Omental fat pad (tissue), 4 donors: ENCODE data around the gene AP3B1. TPM values are rescaled to one million over a fixed set of nuclear protein-coding genes. Genes with fewer than 3 reads are reported as not detected.

Experiments
- ATAC-seq: fragments of 150-250 bp; one replicate; pipeline ENCODE4 v1.9.1; 2016; ENCODE audit warnings: mild to moderate bottlenecking, moderate library complexity; ENCODE audit not compliant: low FRiP score
- DNase-seq: peaks from one replicate; pipeline ENCODE4 v3.0.0-alpha.2; 2019; ENCODE audit warnings: low spot score
- total RNA-seq, 4 donors: library from RNA; depleted of rRNA; stranded (reverse); fragments of >200 nt; gene quantifications; one replicate each; pipeline ENCODE4 v1.1.0, GENCODE V29; 2016
- TF ChIP-seq, protein P1 (sequence below), 3 donors: fragments of 450-650 bp; IDR thresholded peaks; one replicate each; pipeline ENCODE4 v1.5.1; 2016 to 2017; ENCODE audit warnings: antibody characterized with exemption in 3 of 3, mild to moderate bottlenecking in 3 of 3, moderate library complexity in 2 of 3

The AP3B1 gene
- total RNA-seq, 4 donors from 2014 or later, result 31.1 to 47.3 (median 41.7) TPM

DNA sequence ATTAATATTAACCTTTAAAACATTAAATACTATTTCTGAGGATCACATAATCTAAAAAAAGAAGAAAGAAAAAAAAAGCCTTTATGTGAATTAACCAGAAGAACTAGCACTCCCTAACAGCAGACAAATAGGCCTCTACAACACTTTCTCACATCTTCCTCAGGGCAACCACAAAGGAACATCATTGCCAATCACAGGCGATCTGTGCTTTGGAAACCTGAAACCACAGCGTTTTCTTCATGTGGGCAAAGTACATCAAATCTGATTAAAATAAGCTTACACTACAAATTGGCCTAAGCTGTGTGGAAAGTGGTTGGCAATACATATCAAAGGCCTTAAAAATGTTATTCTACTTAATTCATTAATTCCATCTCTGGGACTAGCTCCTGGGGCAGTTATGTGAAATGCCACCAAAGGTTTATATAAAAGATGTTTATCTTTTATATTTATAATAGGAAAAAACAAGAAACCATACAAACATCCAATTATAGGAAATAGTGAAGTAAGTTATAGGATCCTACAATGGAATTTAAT lies 333.6 kb downstream of the AP3B1 start:
- TF ChIP-seq, protein P1, sequence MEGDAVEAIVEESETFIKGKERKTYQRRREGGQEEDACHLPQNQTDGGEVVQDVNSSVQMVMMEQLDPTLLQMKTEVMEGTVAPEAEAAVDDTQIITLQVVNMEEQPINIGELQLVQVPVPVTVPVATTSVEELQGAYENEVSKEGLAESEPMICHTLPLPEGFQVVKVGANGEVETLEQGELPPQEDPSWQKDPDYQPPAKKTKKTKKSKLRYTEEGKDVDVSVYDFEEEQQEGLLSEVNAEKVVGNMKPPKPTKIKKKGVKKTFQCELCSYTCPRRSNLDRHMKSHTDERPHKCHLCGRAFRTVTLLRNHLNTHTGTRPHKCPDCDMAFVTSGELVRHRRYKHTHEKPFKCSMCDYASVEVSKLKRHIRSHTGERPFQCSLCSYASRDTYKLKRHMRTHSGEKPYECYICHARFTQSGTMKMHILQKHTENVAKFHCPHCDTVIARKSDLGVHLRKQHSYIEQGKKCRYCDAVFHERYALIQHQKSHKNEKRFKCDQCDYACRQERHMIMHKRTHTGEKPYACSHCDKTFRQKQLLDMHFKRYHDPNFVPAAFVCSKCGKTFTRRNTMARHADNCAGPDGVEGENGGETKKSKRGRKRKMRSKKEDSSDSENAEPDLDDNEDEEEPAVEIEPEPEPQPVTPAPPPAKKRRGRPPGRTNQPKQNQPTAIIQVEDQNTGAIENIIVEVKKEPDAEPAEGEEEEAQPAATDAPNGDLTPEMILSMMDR (IDR thresholded peaks at IDR 0.05), result no peak
- DNase-seq (no peak), ATAC-seq (no peak)

DNA sequence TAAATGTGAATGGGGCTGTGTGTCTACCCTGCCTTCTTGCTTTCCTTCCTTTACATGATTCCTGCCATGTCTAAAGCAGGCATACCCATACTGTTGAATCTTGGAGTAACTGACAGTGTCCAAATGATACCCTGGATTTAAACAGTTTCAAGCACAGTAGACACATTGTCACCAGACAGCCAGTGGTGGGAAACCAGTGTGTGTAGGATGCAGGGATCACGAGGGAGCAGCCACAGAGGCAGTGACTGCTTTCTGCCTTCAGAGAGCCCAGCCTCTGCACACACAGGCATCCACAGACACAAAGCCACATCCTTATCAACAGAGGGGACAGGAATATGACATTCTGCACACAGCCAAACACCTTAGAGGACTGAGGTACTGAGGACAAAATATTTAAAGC lies 334.2 kb downstream of the AP3B1 start:
- DNase-seq (no peak), ATAC-seq (no peak)
- TF ChIP-seq, protein P1 (IDR thresholded peaks at IDR 0.05), result no peak

DNA sequence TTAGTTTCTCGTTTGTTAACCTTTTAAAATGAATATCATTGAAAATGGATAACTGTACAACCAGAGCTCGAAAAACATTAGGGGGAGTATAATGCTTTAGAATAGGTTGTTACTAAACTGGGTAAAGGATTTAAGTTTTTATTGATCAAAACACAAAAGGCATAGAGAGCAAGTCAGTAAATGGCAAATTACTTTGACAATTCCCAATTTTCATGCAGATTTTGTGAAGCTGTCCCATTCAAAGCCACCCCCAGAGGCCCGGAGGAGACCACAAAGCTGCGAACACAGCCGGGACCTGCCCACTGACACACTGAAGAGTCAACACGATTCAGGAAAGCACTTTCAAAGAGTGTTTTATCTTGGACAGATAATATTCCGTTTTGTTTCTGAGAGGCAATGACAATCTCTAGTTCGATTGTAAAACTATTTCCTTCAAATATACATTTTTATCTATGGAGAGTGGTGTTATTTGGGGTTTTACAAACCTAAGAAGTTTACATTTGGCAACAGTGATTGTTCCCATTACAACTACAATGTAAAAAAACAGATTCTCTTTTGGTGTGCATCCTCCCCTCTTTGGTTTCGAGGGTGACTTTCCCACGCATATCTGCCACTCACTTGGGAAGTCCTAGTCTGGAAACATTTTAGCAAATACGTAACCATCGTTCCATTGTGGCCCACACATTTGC lies 335.7 kb downstream of the AP3B1 start:
- DNase-seq, result no peak
- ATAC-seq, result no peak
- TF ChIP-seq, protein P1 (IDR thresholded peaks at IDR 0.05), result no peak

DNA sequence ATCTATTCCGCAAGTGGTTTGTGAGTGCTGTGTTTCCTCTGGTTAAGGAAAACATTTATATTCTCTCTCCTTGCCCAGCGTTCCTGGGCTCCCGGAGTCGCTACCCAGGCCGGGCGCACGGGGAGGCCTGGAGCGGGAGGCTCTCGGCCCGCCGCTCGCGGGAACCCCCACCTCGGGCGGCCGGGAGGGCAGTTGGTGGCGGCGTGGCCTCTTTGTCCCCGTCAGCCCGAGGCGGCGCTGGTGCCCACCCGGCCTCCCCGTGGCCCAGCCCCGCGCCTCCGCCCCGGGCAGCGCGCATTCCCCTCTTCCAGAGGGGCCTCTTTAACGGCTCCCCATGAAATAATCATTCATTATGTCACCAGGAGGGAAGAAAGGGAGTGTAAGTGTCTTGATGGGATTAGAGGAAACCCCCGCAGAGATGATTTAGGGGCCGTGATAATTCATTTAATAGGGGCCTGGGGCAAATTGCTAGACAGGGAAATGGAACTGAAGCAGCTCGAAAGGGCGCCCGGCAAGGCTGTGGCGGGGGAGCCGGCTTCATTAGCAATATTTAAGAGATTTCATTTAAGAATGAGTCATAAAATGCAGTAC lies 336.5 kb downstream of the AP3B1 start:
- DNase-seq (no peak), ATAC-seq (no peak)
- TF ChIP-seq, protein P1 (IDR thresholded peaks at IDR 0.05), result no peak

GRCh38 chr5:77957516-77957915 lies 337.0 kb downstream of the AP3B1 start:
- ATAC-seq (no peak), DNase-seq (no peak)
- TF ChIP-seq, protein P1 (IDR thresholded peaks at IDR 0.05), result no peak

DNA sequence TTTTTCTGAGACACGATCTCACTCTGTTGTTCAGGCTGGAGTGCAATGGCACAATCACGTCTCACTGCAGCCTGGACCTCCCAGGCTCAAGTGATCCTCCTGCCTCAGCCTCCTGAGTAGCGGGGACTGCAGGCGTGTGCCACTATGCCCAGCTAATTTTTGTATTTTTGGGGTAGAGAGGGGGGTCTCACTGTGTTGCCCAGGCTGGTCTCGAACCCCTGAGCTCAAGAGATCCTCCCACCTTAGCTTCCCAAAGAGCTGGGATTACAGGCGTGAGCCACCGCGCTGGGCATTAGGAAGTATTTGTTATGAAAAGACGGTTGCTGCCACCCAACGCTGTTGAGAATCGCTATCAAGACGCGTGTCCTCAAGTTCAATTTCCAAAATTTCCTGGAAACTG lies 337.4 kb downstream of the AP3B1 start:
- no peak for DNase-seq
- TF ChIP-seq, protein P1 (IDR thresholded peaks at IDR 0.05), result no peak
- ATAC-seq, result no peak

- no peak for DNase-seq
- ATAC-seq, result no peak
- TF ChIP-seq, protein P1 (IDR thresholded peaks at IDR 0.05), result no peak
Measured at GRCh38 chr5:77955577-77955976, 338.9 kb downstream of the AP3B1 start.
